ENCODE data around the gene CWC22.

The CWC22 gene

GRCh38 chr2:179981085-179981484, 26.0 kb downstream of the CWC22 start:
- Histone ChIP-seq H3K4me3 (replicated peaks; ENCODE audit: insufficient read depth, low read length) (no peak overlapping the region), H3K27ac (replicated peaks) (no peak overlapping the region), H3K27me3 (ENCODE audit: insufficient read depth, poor library complexity, severe bottlenecking) (no peaks in the 10 kb centered on the region)
- DNase-seq (ENCODE audit: low read depth in 1 of 2, low spot score in 1 of 2): no peak
- TF ChIP-seq REST (IDR thresholded peaks at IDR 0.05; ENCODE audit: insufficient replicate concordance, low read depth): no peak
- no peak for TF ChIP-seq CTCF (IDR thresholded peaks at IDR 0.05; ENCODE audit: insufficient read depth, low read length)
- no peak for TF ChIP-seq GABPA (IDR thresholded peaks at IDR 0.05; ENCODE audit: low read depth)
- TF ChIP-seq SPI1 (IDR thresholded peaks at IDR 0.05; ENCODE audit: borderline replicate concordance, low read depth): no peak
- TF ChIP-seq POLR2AphosphoS5 (IDR thresholded peaks at IDR 0.05; ENCODE audit: low read depth): no peak

GRCh38 chr2:179974761-179975160, 32.3 kb downstream of the CWC22 start:
- no peak overlapping the region for H3K27ac ChIP-seq (replicated peaks)
- no peak for DNase-seq (ENCODE audit: low read depth in 1 of 2, low spot score in 1 of 2)

More at GRCh38 chr2:179974761-179975160, 32.3 kb downstream of the CWC22 start:
- no peaks in the 10 kb centered on the region for H3K27me3 ChIP-seq (ENCODE audit: insufficient read depth, poor library complexity, severe bottlenecking)
- no peak overlapping the region for H3K4me3 ChIP-seq (replicated peaks; ENCODE audit: insufficient read depth, low read length)
- TF ChIP-seq GABPA (IDR thresholded peaks at IDR 0.05; ENCODE audit: low read depth) (no peak), CTCF (IDR thresholded peaks at IDR 0.05; ENCODE audit: insufficient read depth, low read length) (no peak), REST (IDR thresholded peaks at IDR 0.05; ENCODE audit: insufficient replicate concordance, low read depth) (no peak), POLR2AphosphoS5 (IDR thresholded peaks at IDR 0.05; ENCODE audit: low read depth) (no peak), SPI1 (IDR thresholded peaks at IDR 0.05; ENCODE audit: borderline replicate concordance, low read depth) (no peak)
